HepG2 (cell line): ENCODE results near the gene UBR1. TPM values are rescaled to one million over a fixed set of nuclear protein-coding genes. Genes with fewer than 3 reads are reported as not detected.

ENCODE experiments used
- CCDC6 ChIP-seq: sonication (generic); formaldehyde crosslinking; IDR thresholded peaks from 2 replicates; pipeline ENCODE4 v1.8.1; 2022; ENCODE audit warnings: mild to moderate bottlenecking, missing genetic modification reagents, moderate library complexity
- CSRNP1 ChIP-seq: sonication (generic); formaldehyde crosslinking; IDR thresholded peaks from 2 replicates; pipeline ENCODE4 v1.8.1; 2023; ENCODE audit warnings: mild to moderate bottlenecking, missing genetic modification reagents
- CTCF ChIP-seq: sonication (generic); formaldehyde crosslinking; IDR thresholded peaks from 2 replicates; pipeline ENCODE4 v1.5.0; 2020; ENCODE audit warnings: mild to moderate bottlenecking, missing genetic modification reagents, moderate library complexity
- DDIT3 ChIP-seq: sonication (generic); formaldehyde crosslinking; IDR thresholded peaks from 2 replicates; pipeline ENCODE4 v1.4.0; 2020; ENCODE audit warnings: mild to moderate bottlenecking, missing genetic modification reagents
- KAT2B ChIP-seq: fragments of 150-350 bp; IDR thresholded peaks from 2 replicates; pipeline ENCODE4 v1.6.1; 2014; ENCODE audit warnings: low read depth, low read length, borderline replicate concordance
- MEIS1 ChIP-seq: sonication (generic); formaldehyde crosslinking; IDR thresholded peaks from 2 replicates; pipeline ENCODE4 v1.9.0; 2021; ENCODE audit warnings: mild to moderate bottlenecking, missing genetic modification reagents, moderate library complexity, borderline replicate concordance
- MLLT10 ChIP-seq: sonication (generic); formaldehyde crosslinking; IDR thresholded peaks from 2 replicates; pipeline ENCODE4 v1.4.0; 2020; ENCODE audit warnings: missing genetic modification reagents
- MYNN ChIP-seq: sonication (generic); formaldehyde crosslinking; IDR thresholded peaks from 2 replicates; pipeline ENCODE4 v1.4.0; 2020; ENCODE audit warnings: mild to moderate bottlenecking, low read depth, missing genetic modification reagents
- RFX1 ChIP-seq: fragments of 450-650 bp; IDR thresholded peaks from 2 replicates; pipeline ENCODE4 v1.6.1; 2017
- SMARCE1 ChIP-seq: fragments of 450-650 bp; IDR thresholded peaks from 2 replicates; pipeline ENCODE4 v1.6.1; 2017; ENCODE audit warnings: borderline replicate concordance
- SP1 ChIP-seq, 2 experiments: fragments of 450-650 bp in 1 of 2; sonication (generic) in 1 of 2; formaldehyde crosslinking in 1 of 2; IDR thresholded peaks; 2 replicates each; pipeline versions ENCODE4 v1.4.0 to v1.6.1; 2016 to 2020; ENCODE audit warnings: missing genetic modification reagents in 1 of 2
- TBX2 ChIP-seq: sonication (generic); formaldehyde crosslinking; IDR thresholded peaks from 2 replicates; pipeline ENCODE4 v1.5.0; 2020; ENCODE audit warnings: missing genetic modification reagents, mild to moderate bottlenecking, borderline replicate concordance
- TOE1 ChIP-seq: sonication (generic); formaldehyde crosslinking; IDR thresholded peaks from 2 replicates; pipeline ENCODE4 v1.4.0; 2020; ENCODE audit warnings: mild to moderate bottlenecking, missing genetic modification reagents
- ZBTB26 ChIP-seq: IDR thresholded peaks from 2 replicates; pipeline ENCODE4 v1.6.1; 2016; ENCODE audit warnings: missing compliant biosample characterization, missing genetic modification reagents, borderline replicate concordance
- ZFP1 ChIP-seq: IDR thresholded peaks from 2 replicates; pipeline ENCODE4 v1.6.1; 2016
- ZNF281 ChIP-seq: sonication (generic); formaldehyde crosslinking; IDR thresholded peaks from 2 replicates; pipeline ENCODE4 v1.4.0; 2020; ENCODE audit warnings: missing genetic modification reagents, borderline replicate concordance
- ZNF644 ChIP-seq: IDR thresholded peaks from 2 replicates; pipeline ENCODE4 v1.6.1; 2016; ENCODE audit warnings: low read depth
- ZNF674 ChIP-seq: sonication (generic); formaldehyde crosslinking; IDR thresholded peaks from 2 replicates; pipeline ENCODE4 v1.5.0; 2020; ENCODE audit warnings: low read depth, mild to moderate bottlenecking, missing genetic modification reagents
- ZNF703 ChIP-seq: sonication (generic); formaldehyde crosslinking; IDR thresholded peaks from 2 replicates; pipeline ENCODE4 v1.5.1; 2020; ENCODE audit warnings: missing genetic modification reagents, mild to moderate bottlenecking, moderate library complexity, borderline replicate concordance
- ZNF784 ChIP-seq: sonication (generic); formaldehyde crosslinking; IDR thresholded peaks from 2 replicates; pipeline ENCODE4 v1.5.1; 2020; ENCODE audit warnings: missing genetic modification reagents, mild to moderate bottlenecking, borderline replicate concordance
- ZNF878 ChIP-seq: sonication (generic); formaldehyde crosslinking; IDR thresholded peaks from 2 replicates; pipeline ENCODE4 v1.8.1; 2023; ENCODE audit warnings: mild to moderate bottlenecking, missing genetic modification reagents, moderate library complexity
- ZSCAN12 ChIP-seq: sonication (generic); formaldehyde crosslinking; IDR thresholded peaks from 2 replicates; pipeline ENCODE4 v1.9.0; 2021; ENCODE audit warnings: mild to moderate bottlenecking, missing genetic modification reagents
- polyA plus RNA-seq, 8 experiments: library from polyadenylated mRNA; depleted of rRNA in 3 of 8; stranded (reverse) in 7 of 8; unstranded in 1 of 8; fragments of >200 nt; fragmentation: Illumina TruSeq in 4 of 8; extraction: Trizol in 4 of 8; gene quantifications; 2 replicates each; pipeline versions ENCODE4 v1.2.1 to v1.2.3, GENCODE V29; 2011 to 2016; ENCODE audit warnings: low read depth in 4 of 8, missing spikeins in 1 of 8, mixed read lengths in 1 of 8; ENCODE audit not compliant: insufficient read depth in 1 of 8
- total RNA-seq, 5 experiments: library from RNA; depleted of rRNA; stranded (reverse); fragments of >200 nt; fragmentation: Illumina TruSeq; extraction: Trizol; gene quantifications; 2 replicates each; pipeline ENCODE4 v1.2.3, GENCODE V29; 2016; ENCODE audit warnings: low read depth in 1 of 5

Gene UBR1
- total and polyA plus RNA-seq, 2 of the 13 experiments (the other 11 are each of a cell fraction or from before 2014, with no cell fraction given): 6.4 to 18.0 TPM

- TF ChIP-seq ZBTB26 (CRISPR knock-in tag): no peak
- TF ChIP-seq ZNF878 (CRISPR knock-in tag): no peak
- TF ChIP-seq SP1 (IDR thresholded peaks at IDR 0.05): no peak
- TF ChIP-seq SP1 (CRISPR knock-in tag; IDR thresholded peaks at IDR 0.05): no peak; the same call in 1 of the 2 replicates
- no peak for TF ChIP-seq ZFP1 (CRISPR knock-in tag)
- TF ChIP-seq ZNF281: no peak
- TF ChIP-seq ZNF644 (CRISPR knock-in tag): no peak
- TF ChIP-seq ZSCAN12 (CRISPR knock-in tag): no peak
- no peak; the same call in 1 of the 2 replicates for TF ChIP-seq TBX2 (CRISPR knock-in tag)
- TF ChIP-seq TOE1: no peak
- TF ChIP-seq CSRNP1: no peak
- TF ChIP-seq ZNF703: no peak
- no peak for TF ChIP-seq RFX1
- TF ChIP-seq MYNN (CRISPR knock-in tag): no peak
- TF ChIP-seq CTCF (CRISPR knock-in tag): 0 out of 2 replicates have a peak, but pooled peaks have one; percentile 5
- TF ChIP-seq ZNF674: no peak
- TF ChIP-seq ZNF784 (CRISPR knock-in tag): no peak
- TF ChIP-seq MEIS1 (CRISPR knock-in tag): no peak
- no peak for TF ChIP-seq SMARCE1
- no peak for TF ChIP-seq MLLT10 (CRISPR knock-in tag)
- TF ChIP-seq DDIT3: no peak
- TF ChIP-seq KAT2B: no peak
- no peak for TF ChIP-seq CCDC6 (CRISPR knock-in tag)
These were observed at the start of gene UBR1 (continued) for GRCh38 chr15:43105778-43106485.
